ENCODE results near the gene IFT81. TPM values are rescaled to one million over a fixed set of nuclear protein-coding genes. Genes with fewer than 3 reads are reported as not detected.

IFT81 gene, protein sequence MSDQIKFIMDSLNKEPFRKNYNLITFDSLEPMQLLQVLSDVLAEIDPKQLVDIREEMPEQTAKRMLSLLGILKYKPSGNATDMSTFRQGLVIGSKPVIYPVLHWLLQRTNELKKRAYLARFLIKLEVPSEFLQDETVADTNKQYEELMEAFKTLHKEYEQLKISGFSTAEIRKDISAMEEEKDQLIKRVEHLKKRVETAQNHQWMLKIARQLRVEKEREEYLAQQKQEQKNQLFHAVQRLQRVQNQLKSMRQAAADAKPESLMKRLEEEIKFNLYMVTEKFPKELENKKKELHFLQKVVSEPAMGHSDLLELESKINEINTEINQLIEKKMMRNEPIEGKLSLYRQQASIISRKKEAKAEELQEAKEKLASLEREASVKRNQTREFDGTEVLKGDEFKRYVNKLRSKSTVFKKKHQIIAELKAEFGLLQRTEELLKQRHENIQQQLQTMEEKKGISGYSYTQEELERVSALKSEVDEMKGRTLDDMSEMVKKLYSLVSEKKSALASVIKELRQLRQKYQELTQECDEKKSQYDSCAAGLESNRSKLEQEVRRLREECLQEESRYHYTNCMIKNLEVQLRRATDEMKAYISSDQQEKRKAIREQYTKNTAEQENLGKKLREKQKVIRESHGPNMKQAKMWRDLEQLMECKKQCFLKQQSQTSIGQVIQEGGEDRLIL
- total RNA-seq: 19.8 and 24.8 TPM in 2 replicates

DNA sequence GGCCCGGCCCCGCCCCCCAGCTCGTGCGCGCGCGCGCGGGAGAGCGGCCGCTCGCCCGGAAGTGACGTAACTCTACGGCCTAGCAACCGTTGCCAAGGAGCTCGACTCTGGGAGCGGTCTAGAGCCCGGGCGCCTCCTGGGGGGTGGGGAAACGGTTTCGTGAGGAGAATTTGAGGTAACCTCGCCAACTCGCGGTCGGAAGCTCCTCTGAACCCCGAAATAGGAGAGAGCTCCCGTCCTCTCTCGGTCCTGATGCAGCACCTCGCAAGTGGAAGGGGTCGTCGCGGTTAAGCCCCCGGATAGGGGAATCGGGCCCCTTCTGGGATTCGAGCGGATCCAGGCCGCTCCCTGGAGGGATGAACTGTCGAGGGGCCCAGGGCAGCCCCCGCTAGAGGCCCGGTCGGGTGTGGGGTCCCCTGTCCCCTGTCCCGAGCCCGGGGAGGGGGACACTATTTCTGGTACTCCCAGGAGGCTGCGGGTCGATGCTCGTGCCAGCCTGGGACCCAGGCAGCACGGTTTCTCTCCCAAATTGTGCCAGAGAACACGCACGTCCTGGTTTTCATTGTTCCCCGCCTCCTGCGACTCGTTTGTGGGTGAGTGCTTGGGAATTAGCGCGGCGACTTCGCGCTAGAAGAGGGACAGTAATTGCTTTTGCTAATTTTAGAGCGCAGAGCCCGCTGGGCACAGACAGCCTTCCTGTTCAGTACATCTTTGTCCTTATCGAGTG is at the start of gene IFT81:
IFT81 (plus strand) TSS at position 89 of the 727 bp plus-strand sequence. CDS start 3,024 bp downstream, outside the sequence.

Other genes with a start within 250 kb of the IFT81 start
- 47.2 and 56.3 TPM in 2 replicates for gene GLTP, start 243.8 kb upstream of the IFT81 start, total RNA-seq
- gene TCHP, start 224.1 kb upstream of the IFT81 start, total RNA-seq: 8.3 and 8.9 TPM in 2 replicates
- 48.2 and 52.3 TPM in 2 replicates for gene GIT2, start 128.0 kb upstream of the IFT81 start, total RNA-seq
- gene ANKRD13A, start 124.9 kb upstream of the IFT81 start, total RNA-seq: 228 and 276 TPM in 2 replicates
- 3.0 and 5.5 TPM in 2 replicates for gene C12orf76, start 75.8 kb upstream of the IFT81 start, total RNA-seq
- gene ATP2A2, start 156.9 kb downstream of the IFT81 start, total RNA-seq: 502 and 749 TPM in 2 replicates

Measured in hair follicle dermal papilla cell (primary cell).